Psoas muscle (tissue), 8 donors: ENCODE measurements around the gene OSBP2. TPM values are rescaled to one million over a fixed set of nuclear protein-coding genes. Genes with fewer than 3 reads are reported as not detected.

ENCODE experiments used
- ATAC-seq, 4 donors: fragments of 200-7000 bp; cut with Tn5 transposase; one replicate each; pipeline ENCODE4 v1.9.1; 2020; ENCODE audit warnings: moderate library complexity in 3 of 4, mild to moderate bottlenecking in 2 of 4
- DNase-seq, 2 donors: peaks; one replicate each; pipeline ENCODE4 v3.0.0-alpha.2; 2020
- H3K27ac ChIP-seq: fragments of 200-600 bp; one replicate; pipeline ENCODE4 v1.8.0; 2022
- H3K27me3 ChIP-seq, 3 donors: fragments of 200-600 bp in 1 of 3; one replicate each; pipeline versions ENCODE4 v1.6.1 to v1.8.0; 2013 to 2022; ENCODE audit warnings: low read length in 2 of 3, mild to moderate bottlenecking in 2 of 3, moderate library complexity in 1 of 3; ENCODE audit not compliant: insufficient read depth in 3 of 3
- H3K36me3 ChIP-seq, 2 donors: fragments of 200-600 bp in 1 of 2; one replicate each; pipeline versions ENCODE4 v1.6.1 to v1.8.0; 2013 to 2022; ENCODE audit warnings: low read depth in 1 of 2, mild to moderate bottlenecking in 1 of 2, moderate library complexity in 1 of 2; ENCODE audit not compliant: insufficient read depth in 1 of 2
- H3K4me1 ChIP-seq: fragments of 200-600 bp; one replicate; pipeline ENCODE4 v1.8.0; 2022
- H3K4me3 ChIP-seq: fragments of 200-600 bp; one replicate; pipeline ENCODE4 v1.8.0; 2022; ENCODE audit warnings: mild to moderate bottlenecking
- H3K9me3 ChIP-seq: fragments of 200-600 bp; one replicate; pipeline ENCODE4 v1.8.0; 2022
- CTCF ChIP-seq: fragments of 200-600 bp; IDR thresholded peaks from one replicate; pipeline ENCODE4 v1.8.0; 2022; ENCODE audit warnings: antibody characterized with exemption
- WGBS, 3 donors: extraction: QIAGEN DNeasy Blood & Tissue Kit; methylation state at CpG; one replicate each; pipeline versions ENCODE4 v1.1.6 to v1.1.7; 2013; 5-methylcytosine and 5-hydroxymethylcytosine counted together
- intact Hi-C, 2 donors: fragments of 100-400 bp; cut with DNase I; formaldehyde crosslinking; loops; one replicate each; pipeline versions ENCODE4 v1.11.0 to v1.14.2; 2022
- polyA plus RNA-seq, 3 donors: library from polyadenylated mRNA; stranded (reverse); fragments of 200-250 nt; gene quantifications; one replicate each; pipeline ENCODE4 v1.2.3, GENCODE V29; 2013
- total RNA-seq, 4 donors: library from RNA; stranded (reverse); fragmentation: NEBNext Ultra II Directional in 2 of 4; extraction: Animal tissue kit (Norgen Biotek cat#: 25700) in 2 of 4; gene quantifications; one replicate each; pipeline versions ENCODE4 v1.2.1 to v1.2.4, GENCODE V29; 2021 to 2023
- donor health status: healthy with polysubstance abuse.
- donor health status: DM: no; HTN: no; CAD: no; lungs with moderate emphysema.
- donor health status: Bipolar disorder and iron deficiency.
- donor health status: healthy.
- donor health status: DM: yes; HTN: yes; CAD: no.
- donor health status: DM: no; HTN: no; CAD: no.
- donor health status: DM: no; HTN: no; CAD: no.
- donor health status: DM: yes; HTN: yes; CAD: no.

The OSBP2 gene
- total and polyA plus RNA-seq, 7 donors = 0.27 to 8.2 (median 2.5) TPM

GRCh38 chr22:30751529-30751928 lies 56.9 kb downstream of the OSBP2 start:
- 80 to 84% (median 83%) methylated on average over 10 of the region's 10 CpGs for WGBS, 3 donors
- Histone ChIP-seq H3K27me3 (no peaks in the 10 kb centered on the region), H3K27ac (no peak overlapping the region), H3K36me3 (no peaks in the 10 kb centered on the region), H3K9me3 (no peaks in the 10 kb centered on the region), H3K4me3 (no peak overlapping the region), H3K4me1 (no peaks in the 10 kb centered on the region)
- DNase-seq (no peak), ATAC-seq (no peak)
- TF ChIP-seq CTCF = no peak
- intact Hi-C loops = no loop called here

- ATAC-seq (no peak), DNase-seq (no peak)
- H3K4me3 ChIP-seq = no peak overlapping the region
- H3K9me3 ChIP-seq = no peaks in the 10 kb centered on the region
- WGBS, 3 donors = 32 to 57% (median 38%) methylated on average over 1 of the region's 1 CpG
- H3K27me3 ChIP-seq = no peaks in the 10 kb centered on the region
- no peaks in the 10 kb centered on the region for H3K36me3 ChIP-seq
- H3K27ac ChIP-seq = no peak overlapping the region
- intact Hi-C loops = no loop called here
- H3K4me1 ChIP-seq = no peaks in the 10 kb centered on the region
- TF ChIP-seq CTCF = no peak
These were observed 58.1 kb downstream of the OSBP2 start for GRCh38 chr22:30752771-30753170.

GRCh38 chr22:30753701-30754100 lies 59.0 kb downstream of the OSBP2 start:
- Histone ChIP-seq H3K27me3 (no peaks in the 10 kb centered on the region), H3K4me3 (no peak overlapping the region), H3K27ac (no peak overlapping the region), H3K36me3 (no peaks in the 10 kb centered on the region), H3K4me1 (no peaks in the 10 kb centered on the region), H3K9me3 (no peaks in the 10 kb centered on the region)
- intact Hi-C loops = loop anchor here (1.0 to 2.0 kb wide), 2 partner anchors 57 to 119 kb away; no protein-coding TSS in a partner anchor
- ATAC-seq (no peak), DNase-seq (no peak)
- TF ChIP-seq CTCF = no peak
- WGBS, 3 donors = 37 to 48% (median 43%) methylated on average over 2 of the region's 2 CpGs

- no peaks in the 10 kb centered on the region for H3K4me1 ChIP-seq
- H3K36me3 ChIP-seq = no peaks in the 10 kb centered on the region
- TF ChIP-seq CTCF = no peak
- H3K4me3 ChIP-seq = no peak overlapping the region
- DNase-seq (no peak), ATAC-seq (no peak)
- H3K27me3 ChIP-seq = no peaks in the 10 kb centered on the region
- 91 to 95% (median 93%) methylated on average over 4 of the region's 4 CpGs for WGBS, 3 donors
- intact Hi-C loops = loop anchor here (1.0 to 2.0 kb wide), 2 partner anchors 58 to 120 kb away; no protein-coding TSS in a partner anchor
- H3K9me3 ChIP-seq = no peaks in the 10 kb centered on the region
- no peak overlapping the region for H3K27ac ChIP-seq
These were observed 59.8 kb downstream of the OSBP2 start for GRCh38 chr22:30754521-30754920.
